Ishikawa (cell line): ENCODE data around the gene KLHDC7B.

Experiments
- CEBPB ChIP-seq: IDR thresholded peaks from 2 replicates; pipeline ENCODE4 v1.6.1; 2012
- CREB1 ChIP-seq: IDR thresholded peaks from 2 replicates; pipeline ENCODE4 v1.6.1; 2012; ENCODE audit warnings: low read depth
- EGR1 ChIP-seq: IDR thresholded peaks from 2 replicates; pipeline ENCODE4 v1.6.1; 2012
- EP300 ChIP-seq: IDR thresholded peaks from 2 replicates; pipeline ENCODE4 v1.6.1; 2012; ENCODE audit warnings: borderline replicate concordance
- FOXM1 ChIP-seq: IDR thresholded peaks from 2 replicates; pipeline ENCODE4 v1.6.1; 2012; ENCODE audit warnings: low read depth, borderline replicate concordance
- MAX ChIP-seq: IDR thresholded peaks from 2 replicates; pipeline ENCODE4 v1.6.1; 2012
- NFIC ChIP-seq: IDR thresholded peaks from 2 replicates; pipeline ENCODE4 v1.6.1; 2012
- RAD21 ChIP-seq: IDR thresholded peaks from 2 replicates; pipeline ENCODE4 v1.6.1; 2012; ENCODE audit warnings: low read depth
- TAF1 ChIP-seq: IDR thresholded peaks from 2 replicates; pipeline ENCODE4 v1.6.1; 2012; ENCODE audit warnings: low read depth, mild to moderate bottlenecking
- TCF12 ChIP-seq: IDR thresholded peaks from 2 replicates; pipeline ENCODE4 v1.6.1; 2012; ENCODE audit warnings: low read depth
- TEAD4 ChIP-seq: IDR thresholded peaks from 2 replicates; pipeline ENCODE4 v1.6.1; 2012
- YY1 ChIP-seq: IDR thresholded peaks from 2 replicates; pipeline ENCODE4 v1.6.1; 2012; ENCODE audit warnings: low read depth
- ZBTB7A ChIP-seq: IDR thresholded peaks from 2 replicates; pipeline ENCODE4 v1.6.1; 2012; ENCODE audit warnings: low read depth
- TF ChIP-seq, protein P1 (sequence below): IDR thresholded peaks from 2 replicates; pipeline ENCODE4 v1.6.1; 2012; ENCODE audit warnings: low read depth, mild to moderate bottlenecking
- TF ChIP-seq, protein P2 (sequence below): IDR thresholded peaks from 2 replicates; pipeline ENCODE4 v1.6.1; 2012

KLHDC7B gene

DNA sequence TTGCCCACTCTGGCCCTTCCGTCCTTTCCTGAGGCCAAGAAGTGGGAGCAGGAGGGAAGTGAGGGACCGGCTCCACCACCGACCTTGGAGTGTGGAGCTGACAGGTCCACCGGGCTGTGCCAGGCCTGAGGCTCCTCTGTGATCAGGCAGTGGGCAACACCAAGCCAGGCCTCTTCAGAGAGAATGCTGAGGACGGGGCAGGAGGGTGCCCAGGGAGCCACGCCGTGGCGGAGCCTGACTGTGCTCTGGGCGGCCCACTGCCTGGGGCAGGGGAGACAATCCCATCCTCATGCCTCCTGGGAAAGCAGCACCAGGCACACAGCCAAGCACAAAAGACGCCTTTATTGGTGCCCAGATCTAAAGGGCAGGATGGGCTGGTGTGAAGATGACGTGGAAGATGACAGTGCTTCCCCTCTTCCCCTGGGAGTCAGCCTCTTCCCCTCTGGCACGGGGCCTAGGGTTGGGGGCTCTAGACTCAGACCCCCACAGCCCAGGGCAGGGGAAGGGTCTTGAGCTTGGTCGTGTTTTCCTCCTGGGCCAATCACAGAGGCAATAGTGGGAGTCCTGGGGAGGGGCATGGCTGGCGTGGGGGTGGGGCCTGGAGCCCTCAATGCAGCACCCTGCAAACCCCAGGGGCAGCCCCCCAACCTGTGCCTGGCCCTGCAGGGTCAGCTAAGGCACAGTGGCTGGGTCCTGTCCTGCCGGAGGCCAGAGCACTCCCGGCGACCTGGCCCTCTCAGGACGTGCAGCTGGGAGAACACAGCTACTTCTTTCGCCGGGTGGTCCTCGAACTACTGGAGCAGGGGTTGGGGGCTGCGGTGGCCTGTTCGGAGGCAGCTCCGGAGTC lies 42.8 kb upstream of the KLHDC7B start:
- TF ChIP-seq EP300 (no peak), RAD21 (no peak), TEAD4 (no peak), CREB1 (no peak), TAF1 (no peak), EGR1 (no peak), MAX (no peak)
- TF ChIP-seq, protein P1, sequence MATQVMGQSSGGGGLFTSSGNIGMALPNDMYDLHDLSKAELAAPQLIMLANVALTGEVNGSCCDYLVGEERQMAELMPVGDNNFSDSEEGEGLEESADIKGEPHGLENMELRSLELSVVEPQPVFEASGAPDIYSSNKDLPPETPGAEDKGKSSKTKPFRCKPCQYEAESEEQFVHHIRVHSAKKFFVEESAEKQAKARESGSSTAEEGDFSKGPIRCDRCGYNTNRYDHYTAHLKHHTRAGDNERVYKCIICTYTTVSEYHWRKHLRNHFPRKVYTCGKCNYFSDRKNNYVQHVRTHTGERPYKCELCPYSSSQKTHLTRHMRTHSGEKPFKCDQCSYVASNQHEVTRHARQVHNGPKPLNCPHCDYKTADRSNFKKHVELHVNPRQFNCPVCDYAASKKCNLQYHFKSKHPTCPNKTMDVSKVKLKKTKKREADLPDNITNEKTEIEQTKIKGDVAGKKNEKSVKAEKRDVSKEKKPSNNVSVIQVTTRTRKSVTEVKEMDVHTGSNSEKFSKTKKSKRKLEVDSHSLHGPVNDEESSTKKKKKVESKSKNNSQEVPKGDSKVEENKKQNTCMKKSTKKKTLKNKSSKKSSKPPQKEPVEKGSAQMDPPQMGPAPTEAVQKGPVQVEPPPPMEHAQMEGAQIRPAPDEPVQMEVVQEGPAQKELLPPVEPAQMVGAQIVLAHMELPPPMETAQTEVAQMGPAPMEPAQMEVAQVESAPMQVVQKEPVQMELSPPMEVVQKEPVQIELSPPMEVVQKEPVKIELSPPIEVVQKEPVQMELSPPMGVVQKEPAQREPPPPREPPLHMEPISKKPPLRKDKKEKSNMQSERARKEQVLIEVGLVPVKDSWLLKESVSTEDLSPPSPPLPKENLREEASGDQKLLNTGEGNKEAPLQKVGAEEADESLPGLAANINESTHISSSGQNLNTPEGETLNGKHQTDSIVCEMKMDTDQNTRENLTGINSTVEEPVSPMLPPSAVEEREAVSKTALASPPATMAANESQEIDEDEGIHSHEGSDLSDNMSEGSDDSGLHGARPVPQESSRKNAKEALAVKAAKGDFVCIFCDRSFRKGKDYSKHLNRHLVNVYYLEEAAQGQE: no peak

DNA sequence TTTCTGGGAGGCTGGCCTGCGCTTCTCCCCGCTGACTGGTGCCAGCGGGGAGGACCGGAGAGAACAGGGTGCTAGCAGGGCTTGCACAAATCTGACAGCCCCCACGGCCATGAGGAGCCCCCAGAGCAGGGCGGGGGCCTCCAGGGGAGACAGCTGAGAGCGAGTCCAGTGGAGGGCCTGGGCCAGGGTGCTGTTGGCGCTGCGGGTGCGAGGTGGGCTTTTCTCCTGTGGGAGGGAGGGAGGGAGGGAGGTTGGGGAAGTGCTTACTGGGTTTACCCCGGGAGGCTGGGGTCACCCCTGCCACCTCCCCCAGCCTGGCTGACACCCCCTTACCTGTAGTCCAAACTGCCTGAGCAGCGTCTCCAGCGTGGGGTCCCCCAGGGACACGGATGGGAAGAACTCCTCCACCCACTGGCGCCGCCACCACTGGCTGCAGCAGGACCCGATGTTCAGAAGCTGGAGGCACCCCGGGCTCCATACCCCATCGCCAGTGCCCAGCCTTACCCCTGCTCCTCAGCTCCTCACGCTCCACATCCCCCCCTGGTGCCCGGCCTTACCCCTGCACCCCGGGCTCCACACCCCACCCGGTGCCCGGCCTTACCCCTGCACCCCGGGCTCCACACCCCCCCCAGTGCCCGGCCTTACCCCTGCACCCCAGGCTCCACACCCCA lies 42.1 kb upstream of the KLHDC7B start:
- TF ChIP-seq NFIC: no peak

- TF ChIP-seq MAX (no peak), FOXM1 (no peak), NFIC (no peak), RAD21 (no peak), ZBTB7A (no peak), EP300 (no peak), CEBPB (no peak)
- TF ChIP-seq, protein P2, sequence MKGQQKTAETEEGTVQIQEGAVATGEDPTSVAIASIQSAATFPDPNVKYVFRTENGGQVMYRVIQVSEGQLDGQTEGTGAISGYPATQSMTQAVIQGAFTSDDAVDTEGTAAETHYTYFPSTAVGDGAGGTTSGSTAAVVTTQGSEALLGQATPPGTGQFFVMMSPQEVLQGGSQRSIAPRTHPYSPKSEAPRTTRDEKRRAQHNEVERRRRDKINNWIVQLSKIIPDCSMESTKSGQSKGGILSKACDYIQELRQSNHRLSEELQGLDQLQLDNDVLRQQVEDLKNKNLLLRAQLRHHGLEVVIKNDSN: no peak
Observed at GRCh38 chr22:50504369-50505211, 41.1 kb upstream of the KLHDC7B start.

- TF ChIP-seq, protein P1: no peak
- TF ChIP-seq CEBPB (no peak), EP300 (no peak), TCF12 (no peak), EGR1 (no peak), YY1 (no peak), FOXM1 (no peak), RAD21 (no peak), TEAD4 (no peak), ZBTB7A (no peak), TAF1 (no peak)
- TF ChIP-seq, protein P2: no peak
Observed at GRCh38 chr22:50505276-50505775, 40.4 kb upstream of the KLHDC7B start.

DNA sequence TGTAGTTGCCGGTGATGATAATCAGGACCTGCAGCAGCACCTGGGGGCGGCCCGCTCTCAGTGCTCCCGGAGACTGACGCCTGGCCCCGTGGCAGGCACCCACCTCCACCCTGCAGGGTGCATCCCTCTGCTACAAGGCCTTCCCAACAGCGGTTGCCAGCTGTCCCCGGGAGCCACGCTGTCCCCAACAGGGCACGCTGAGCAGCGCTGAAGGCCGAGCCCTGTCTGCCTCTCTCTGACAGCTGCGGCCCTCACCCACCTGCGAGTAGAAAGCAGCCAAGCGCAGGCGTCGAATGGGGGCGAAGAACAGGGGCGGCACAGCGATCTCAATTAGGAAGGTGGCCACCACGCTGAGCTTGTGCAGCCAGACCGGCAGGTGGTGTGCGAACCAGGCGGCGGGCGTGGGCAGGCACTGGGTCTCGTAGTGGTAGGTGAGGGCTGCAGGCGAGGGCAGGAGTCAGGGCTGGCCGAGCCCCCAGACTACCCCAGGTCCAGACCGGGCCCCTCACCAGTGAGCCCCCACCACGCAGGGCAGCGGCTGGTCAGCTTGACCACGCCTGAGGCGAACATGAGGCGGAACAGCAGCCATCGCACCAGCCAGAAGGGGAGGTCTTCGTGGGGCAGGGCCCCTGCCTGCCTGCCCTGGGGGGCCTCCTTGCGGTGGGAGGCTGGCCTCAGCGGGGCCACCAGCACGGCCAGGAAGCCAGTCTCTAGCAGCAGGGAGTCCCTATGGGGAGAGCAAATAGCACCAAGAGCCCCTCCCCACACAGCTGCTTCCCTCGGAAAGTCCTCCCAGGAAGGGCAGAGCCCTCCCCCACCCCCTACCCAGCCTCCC lies 39.7 kb upstream of the KLHDC7B start:
- TF ChIP-seq TAF1 (no peak), CREB1 (no peak), EP300 (no peak), NFIC (no peak), MAX (no peak), TEAD4 (no peak), ZBTB7A (no peak), RAD21 (no peak), EGR1 (no peak), FOXM1 (no peak), CEBPB (no peak), YY1 (no peak), TCF12 (no peak)
- TF ChIP-seq, protein P1: no peak
- TF ChIP-seq, protein P2: no peak
